Measurements from ENCODE around the gene SLC16A7. TPM values are rescaled to one million over a fixed set of nuclear protein-coding genes. Genes with fewer than 3 reads are reported as not detected.
A peak's percentile ranks its signal among the peaks of the same experiment; 100 is the strongest.
"Not testable (repeated sequence)": the region's sequence is repeated elsewhere in the genome, so short reads cannot be mapped to it uniquely, and the experiment has no call there.

The SLC16A7 gene
- total RNA-seq, 4 donors from 2014 or later: 18.2 to 71.4 (median 45.0) TPM

GRCh38 chr12:59600171-59600570 is 4.3 kb downstream of the SLC16A7 start:
- Histone ChIP-seq H3K4me1 (peaks cover 0 to 35% (median 0%) of the 10 kb centered on the region in 3 donors), H3K27ac (peak overlapping the region in 2 of 4 donors; percentile 12 to 99), H3K9me3 (no peaks in the 10 kb centered on the region), H3K4me3 (no peak overlapping the region), H3K36me3 (no peaks in the 10 kb centered on the region), H3K27me3 (no peaks in the 10 kb centered on the region)
- ATAC-seq: no peak
- peak; percentile 63 for TF ChIP-seq POLR2AphosphoS5 (IDR thresholded peaks at IDR 0.05)
- no peak for TF ChIP-seq EP300 (IDR thresholded peaks at IDR 0.05)

GRCh38 chr12:59603754-59604153 is 7.9 kb downstream of the SLC16A7 start:
- Histone ChIP-seq H3K36me3 (no peaks in the 10 kb centered on the region), H3K9me3 (no peaks in the 10 kb centered on the region), H3K27me3 (no peaks in the 10 kb centered on the region), H3K27ac (no peak overlapping the region), H3K4me1 (peaks cover 0 to 17% (median 0%) of the 10 kb centered on the region in 3 donors), H3K4me3 (no peak overlapping the region)
- TF ChIP-seq POLR2AphosphoS5 (IDR thresholded peaks at IDR 0.05) (no peak), POLR2A (IDR thresholded peaks at IDR 0.05) (no peak), EP300 (IDR thresholded peaks at IDR 0.05) (no peak)
- TF ChIP-seq, protein P1, sequence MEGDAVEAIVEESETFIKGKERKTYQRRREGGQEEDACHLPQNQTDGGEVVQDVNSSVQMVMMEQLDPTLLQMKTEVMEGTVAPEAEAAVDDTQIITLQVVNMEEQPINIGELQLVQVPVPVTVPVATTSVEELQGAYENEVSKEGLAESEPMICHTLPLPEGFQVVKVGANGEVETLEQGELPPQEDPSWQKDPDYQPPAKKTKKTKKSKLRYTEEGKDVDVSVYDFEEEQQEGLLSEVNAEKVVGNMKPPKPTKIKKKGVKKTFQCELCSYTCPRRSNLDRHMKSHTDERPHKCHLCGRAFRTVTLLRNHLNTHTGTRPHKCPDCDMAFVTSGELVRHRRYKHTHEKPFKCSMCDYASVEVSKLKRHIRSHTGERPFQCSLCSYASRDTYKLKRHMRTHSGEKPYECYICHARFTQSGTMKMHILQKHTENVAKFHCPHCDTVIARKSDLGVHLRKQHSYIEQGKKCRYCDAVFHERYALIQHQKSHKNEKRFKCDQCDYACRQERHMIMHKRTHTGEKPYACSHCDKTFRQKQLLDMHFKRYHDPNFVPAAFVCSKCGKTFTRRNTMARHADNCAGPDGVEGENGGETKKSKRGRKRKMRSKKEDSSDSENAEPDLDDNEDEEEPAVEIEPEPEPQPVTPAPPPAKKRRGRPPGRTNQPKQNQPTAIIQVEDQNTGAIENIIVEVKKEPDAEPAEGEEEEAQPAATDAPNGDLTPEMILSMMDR (IDR thresholded peaks at IDR 0.05): no peak
- ATAC-seq: no peak

DNA sequence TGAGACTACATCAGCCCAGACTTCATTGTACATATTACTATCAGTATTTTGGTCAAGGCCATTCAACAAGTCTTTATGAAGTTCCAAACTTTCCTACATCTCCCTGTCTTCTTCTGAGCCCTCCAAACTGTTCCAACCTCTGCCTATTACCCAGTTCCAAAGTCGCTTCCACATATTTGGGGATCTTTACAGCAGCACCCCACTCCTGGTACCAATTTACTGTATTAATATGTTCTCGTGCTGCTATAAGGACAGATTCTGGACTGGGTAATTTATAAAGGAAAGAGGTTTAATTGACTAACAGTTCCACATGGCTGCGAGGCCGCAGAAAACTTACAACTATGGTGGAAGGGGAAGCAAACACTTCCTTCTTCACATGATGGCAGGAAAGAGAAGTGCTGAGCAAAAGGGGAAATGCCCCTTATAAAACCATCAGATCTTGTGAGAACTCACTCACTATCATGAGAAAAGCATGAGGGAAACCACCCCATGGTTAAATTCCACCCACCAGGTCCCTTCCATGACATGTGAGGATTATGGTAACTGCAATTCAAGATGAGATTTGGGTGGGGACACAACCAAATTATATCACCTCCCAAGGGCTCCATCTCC is 17.1 kb downstream of the SLC16A7 start:
- not testable (repeated sequence) for H3K27ac ChIP-seq, H3K4me1 ChIP-seq, ATAC-seq, H3K9me3 ChIP-seq, H3K27me3 ChIP-seq, H3K4me3 ChIP-seq
- WGBS, 2 donors (ENCODE audit: low coverage in 1 of 2): 96 to 100% methylated on average over 1 to 4 of the region's 4 CpGs
- H3K36me3 ChIP-seq: peaks cover 0 to 23% of the 10 kb centered on the region in 2 donors

- no peak for ATAC-seq
- Histone ChIP-seq H3K36me3 (peaks cover 0 to 23% of the 10 kb centered on the region in 2 donors), H3K9me3 (peaks cover 0 to 8% (median 0%) of the 10 kb centered on the region in 3 donors), H3K4me3 (no peak overlapping the region), H3K4me1 (peaks cover 0 to 16% (median 0%) of the 10 kb centered on the region in 3 donors), H3K27me3 (no peaks in the 10 kb centered on the region), H3K27ac (no peak overlapping the region)
- TF ChIP-seq EP300 (IDR thresholded peaks at IDR 0.05) (no peak), POLR2AphosphoS5 (IDR thresholded peaks at IDR 0.05) (no peak), POLR2A (IDR thresholded peaks at IDR 0.05) (no peak)
- TF ChIP-seq, protein P1 (IDR thresholded peaks at IDR 0.05): no peak
Observed at GRCh38 chr12:59615392-59616165, 19.8 kb downstream of the SLC16A7 start.

GRCh38 chr12:59619461-59620240 is 23.8 kb downstream of the SLC16A7 start:
- WGBS, 2 donors (ENCODE audit: low coverage in 1 of 2): 29 to 36% methylated on average over 1 of the region's 1 CpG
- no peaks in the 10 kb centered on the region for H3K27me3 ChIP-seq
- H3K9me3 ChIP-seq: no peaks in the 10 kb centered on the region
- no peak for ATAC-seq
- TF ChIP-seq, protein P1 (IDR thresholded peaks at IDR 0.05): no peak
- TF ChIP-seq POLR2AphosphoS5 (IDR thresholded peaks at IDR 0.05): no peak
- TF ChIP-seq EP300 (IDR thresholded peaks at IDR 0.05): no peak
- no peak for TF ChIP-seq POLR2A (IDR thresholded peaks at IDR 0.05)
- H3K27ac ChIP-seq: no peak overlapping the region
- peaks cover 0 to 20% (median 0%) of the 10 kb centered on the region in 3 donors for H3K4me1 ChIP-seq
- no peak overlapping the region for H3K4me3 ChIP-seq
- H3K36me3 ChIP-seq: no peaks in the 10 kb centered on the region
